ENCODE measurements around the gene ICAM1. TPM values are rescaled to one million over a fixed set of nuclear protein-coding genes. Genes with fewer than 3 reads are reported as not detected.

ICAM1 gene
- polyA plus RNA-seq, 1 donor from 2014 or later, result not detected

DNA sequence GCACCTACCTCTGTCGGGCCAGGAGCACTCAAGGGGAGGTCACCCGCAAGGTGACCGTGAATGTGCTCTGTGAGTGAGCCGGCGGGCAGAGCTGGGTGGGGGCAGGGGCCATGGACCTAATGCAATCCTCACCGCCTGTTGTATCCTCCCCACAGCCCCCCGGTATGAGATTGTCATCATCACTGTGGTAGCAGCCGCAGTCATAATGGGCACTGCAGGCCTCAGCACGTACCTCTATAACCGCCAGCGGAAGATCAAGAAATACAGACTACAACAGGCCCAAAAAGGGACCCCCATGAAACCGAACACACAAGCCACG lies 14.0 kb downstream of the ICAM1 start:
- Histone ChIP-seq H4K20me1 (ENCODE audit: insufficient read depth) (no peaks in the 10 kb centered on the region), H3K9me3 (ENCODE audit: low read length) (no peaks in the 10 kb centered on the region), H3F3A (ENCODE audit: insufficient read depth, low read length, poor library complexity, severe bottlenecking) (no peaks in the 10 kb centered on the region), H3K9ac (ENCODE audit: low read length) (no peak overlapping the region), H3K27ac (ENCODE audit: low read length) (no peak overlapping the region), H3K4me2 (ENCODE audit: low read length) (no peak overlapping the region), H3K79me2 (replicated peaks; ENCODE audit: insufficient read depth, low read length) (no peaks in the 10 kb centered on the region), H3K4me3 (ENCODE audit: low read length) (no peak overlapping the region), H3K9me2 (ENCODE audit: insufficient read depth, low read length) (no peaks in the 10 kb centered on the region), H2AFZ (ENCODE audit: low read depth, low read length) (no peak overlapping the region), H3K36me3 (ENCODE audit: insufficient read depth, low read length) (no peaks in the 10 kb centered on the region), H3K27me3 (ENCODE audit: insufficient read depth, low read depth, low read length) (peaks cover 48% of the 10 kb centered on the region)
- TF ChIP-seq, protein P1, sequence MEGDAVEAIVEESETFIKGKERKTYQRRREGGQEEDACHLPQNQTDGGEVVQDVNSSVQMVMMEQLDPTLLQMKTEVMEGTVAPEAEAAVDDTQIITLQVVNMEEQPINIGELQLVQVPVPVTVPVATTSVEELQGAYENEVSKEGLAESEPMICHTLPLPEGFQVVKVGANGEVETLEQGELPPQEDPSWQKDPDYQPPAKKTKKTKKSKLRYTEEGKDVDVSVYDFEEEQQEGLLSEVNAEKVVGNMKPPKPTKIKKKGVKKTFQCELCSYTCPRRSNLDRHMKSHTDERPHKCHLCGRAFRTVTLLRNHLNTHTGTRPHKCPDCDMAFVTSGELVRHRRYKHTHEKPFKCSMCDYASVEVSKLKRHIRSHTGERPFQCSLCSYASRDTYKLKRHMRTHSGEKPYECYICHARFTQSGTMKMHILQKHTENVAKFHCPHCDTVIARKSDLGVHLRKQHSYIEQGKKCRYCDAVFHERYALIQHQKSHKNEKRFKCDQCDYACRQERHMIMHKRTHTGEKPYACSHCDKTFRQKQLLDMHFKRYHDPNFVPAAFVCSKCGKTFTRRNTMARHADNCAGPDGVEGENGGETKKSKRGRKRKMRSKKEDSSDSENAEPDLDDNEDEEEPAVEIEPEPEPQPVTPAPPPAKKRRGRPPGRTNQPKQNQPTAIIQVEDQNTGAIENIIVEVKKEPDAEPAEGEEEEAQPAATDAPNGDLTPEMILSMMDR (IDR thresholded peaks at IDR 0.05; ENCODE audit: poor library complexity, severe bottlenecking), result no peak
- TF ChIP-seq TAF1 (IDR thresholded peaks at IDR 0.05; ENCODE audit: low read depth) (no peak), EP300 (conservative IDR thresholded peaks at IDR 0.05; ENCODE audit: poor library complexity, severe bottlenecking) (no peak), MXI1 (conservative IDR thresholded peaks at IDR 0.05; ENCODE audit: poor library complexity, severe bottlenecking) (no peak), POLR2AphosphoS5 (IDR thresholded peaks at IDR 0.05) (no peak), EZH2 (IDR thresholded peaks at IDR 0.05; ENCODE audit: borderline replicate concordance, insufficient read depth, low read length, poor library complexity, severe bottlenecking) (no peak), RAD21 (conservative IDR thresholded peaks at IDR 0.05) (no peak), SMC3 (conservative IDR thresholded peaks at IDR 0.05; ENCODE audit: poor library complexity) (no peak)
- TF ChIP-seq, protein P2, sequence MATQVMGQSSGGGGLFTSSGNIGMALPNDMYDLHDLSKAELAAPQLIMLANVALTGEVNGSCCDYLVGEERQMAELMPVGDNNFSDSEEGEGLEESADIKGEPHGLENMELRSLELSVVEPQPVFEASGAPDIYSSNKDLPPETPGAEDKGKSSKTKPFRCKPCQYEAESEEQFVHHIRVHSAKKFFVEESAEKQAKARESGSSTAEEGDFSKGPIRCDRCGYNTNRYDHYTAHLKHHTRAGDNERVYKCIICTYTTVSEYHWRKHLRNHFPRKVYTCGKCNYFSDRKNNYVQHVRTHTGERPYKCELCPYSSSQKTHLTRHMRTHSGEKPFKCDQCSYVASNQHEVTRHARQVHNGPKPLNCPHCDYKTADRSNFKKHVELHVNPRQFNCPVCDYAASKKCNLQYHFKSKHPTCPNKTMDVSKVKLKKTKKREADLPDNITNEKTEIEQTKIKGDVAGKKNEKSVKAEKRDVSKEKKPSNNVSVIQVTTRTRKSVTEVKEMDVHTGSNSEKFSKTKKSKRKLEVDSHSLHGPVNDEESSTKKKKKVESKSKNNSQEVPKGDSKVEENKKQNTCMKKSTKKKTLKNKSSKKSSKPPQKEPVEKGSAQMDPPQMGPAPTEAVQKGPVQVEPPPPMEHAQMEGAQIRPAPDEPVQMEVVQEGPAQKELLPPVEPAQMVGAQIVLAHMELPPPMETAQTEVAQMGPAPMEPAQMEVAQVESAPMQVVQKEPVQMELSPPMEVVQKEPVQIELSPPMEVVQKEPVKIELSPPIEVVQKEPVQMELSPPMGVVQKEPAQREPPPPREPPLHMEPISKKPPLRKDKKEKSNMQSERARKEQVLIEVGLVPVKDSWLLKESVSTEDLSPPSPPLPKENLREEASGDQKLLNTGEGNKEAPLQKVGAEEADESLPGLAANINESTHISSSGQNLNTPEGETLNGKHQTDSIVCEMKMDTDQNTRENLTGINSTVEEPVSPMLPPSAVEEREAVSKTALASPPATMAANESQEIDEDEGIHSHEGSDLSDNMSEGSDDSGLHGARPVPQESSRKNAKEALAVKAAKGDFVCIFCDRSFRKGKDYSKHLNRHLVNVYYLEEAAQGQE (IDR thresholded peaks at IDR 0.05; ENCODE audit: borderline replicate concordance), result no peak

DNA sequence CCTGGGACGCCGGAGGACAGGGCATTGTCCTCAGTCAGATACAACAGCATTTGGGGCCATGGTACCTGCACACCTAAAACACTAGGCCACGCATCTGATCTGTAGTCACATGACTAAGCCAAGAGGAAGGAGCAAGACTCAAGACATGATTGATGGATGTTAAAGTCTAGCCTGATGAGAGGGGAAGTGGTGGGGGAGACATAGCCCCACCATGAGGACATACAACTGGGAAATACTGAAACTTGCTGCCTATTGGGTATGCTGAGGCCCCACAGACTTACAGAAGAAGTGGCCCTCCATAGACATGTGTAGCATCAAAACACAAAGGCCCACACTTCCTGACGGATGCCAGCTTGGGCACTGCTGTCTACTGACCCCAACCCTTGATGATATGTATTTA lies 14.5 kb downstream of the ICAM1 start:
- H3K27me3 ChIP-seq (ENCODE audit: insufficient read depth, low read depth, low read length), result peaks cover 52% of the 10 kb centered on the region

More for the DNA sequence above, 14.5 kb downstream of the ICAM1 start:
- Histone ChIP-seq H3K4me2 (ENCODE audit: low read length) (no peak overlapping the region), H4K20me1 (ENCODE audit: insufficient read depth) (no peaks in the 10 kb centered on the region), H3K4me3 (ENCODE audit: low read length) (no peak overlapping the region), H3F3A (ENCODE audit: insufficient read depth, low read length, poor library complexity, severe bottlenecking) (no peaks in the 10 kb centered on the region), H3K27ac (ENCODE audit: low read length) (no peak overlapping the region), H3K9ac (ENCODE audit: low read length) (no peak overlapping the region), H3K9me3 (ENCODE audit: low read length) (no peaks in the 10 kb centered on the region), H3K79me2 (replicated peaks; ENCODE audit: insufficient read depth, low read length) (no peaks in the 10 kb centered on the region), H2AFZ (ENCODE audit: low read depth, low read length) (no peak overlapping the region), H3K36me3 (ENCODE audit: insufficient read depth, low read length) (no peaks in the 10 kb centered on the region), H3K9me2 (ENCODE audit: insufficient read depth, low read length) (no peaks in the 10 kb centered on the region)
- TF ChIP-seq EP300 (conservative IDR thresholded peaks at IDR 0.05; ENCODE audit: poor library complexity, severe bottlenecking), result no peak
- TF ChIP-seq, protein P2 (IDR thresholded peaks at IDR 0.05; ENCODE audit: borderline replicate concordance), result no peak
- no peak for TF ChIP-seq MXI1 (conservative IDR thresholded peaks at IDR 0.05; ENCODE audit: poor library complexity, severe bottlenecking)
- TF ChIP-seq, protein P1 (IDR thresholded peaks at IDR 0.05; ENCODE audit: poor library complexity, severe bottlenecking), result no peak
- TF ChIP-seq EZH2 (IDR thresholded peaks at IDR 0.05; ENCODE audit: borderline replicate concordance, insufficient read depth, low read length, poor library complexity, severe bottlenecking), result no peak
- TF ChIP-seq RAD21 (conservative IDR thresholded peaks at IDR 0.05), result no peak
- no peak for TF ChIP-seq TAF1 (IDR thresholded peaks at IDR 0.05; ENCODE audit: low read depth)
- no peak for TF ChIP-seq SMC3 (conservative IDR thresholded peaks at IDR 0.05; ENCODE audit: poor library complexity)
- no peak for TF ChIP-seq POLR2AphosphoS5 (IDR thresholded peaks at IDR 0.05)
